H1 (cell line): ENCODE data around the gene UBL4B. TPM values are rescaled to one million over a fixed set of nuclear protein-coding genes. Genes with fewer than 3 reads are reported as not detected.

Source experiments
- CTCF ChIA-PET: fragments of 300-600 bp; sonication (Branson Sonifier 250); formaldehyde crosslinking; loops from one replicate; lab custom pipeline; 2021; ENCODE audit not compliant: partially characterized antibody; lab: Charles Lee
- POLR2A ChIA-PET: fragments of 300-600 bp; sonication (Branson Sonifier 250); formaldehyde crosslinking; loops from one replicate; lab custom pipeline; 2021; ENCODE audit warnings: inconsistent platforms; ENCODE audit not compliant: partially characterized antibody; lab: Charles Lee
- DNase-seq, 2 experiments: peaks; one replicate each; pipeline versions ENCODE4 v3.0.0 to v3.0.0-alpha.2; 2010 to 2022; ENCODE audit warnings: low spot score in 2 of 2, low read depth in 1 of 2, mixed read lengths in 1 of 2
- FAIRE-seq: peaks from 2 replicates; lab custom pipeline; 2011; peaks lifted over from hg19 to GRCh38; lab: Jason Lieb, UNC
- H2AFZ ChIP-seq: 2 replicates; pipeline ENCODE4 v1.8.1; 2012; ENCODE audit warnings: low read length, inconsistent platforms
- H2AK5ac ChIP-seq: 2 replicates; pipeline ENCODE4 v1.6.1; 2013; ENCODE audit warnings: low read depth, low read length
- H2BK120ac ChIP-seq: replicated peaks from 2 replicates; pipeline ENCODE3; 2013; ENCODE audit warnings: low read depth, low read length, inconsistent platforms
- H2BK12ac ChIP-seq: 2 replicates; pipeline ENCODE4 v1.6.1; 2013; ENCODE audit warnings: low read depth, low read length
- H2BK15ac ChIP-seq: 2 replicates; pipeline ENCODE4 v1.6.1; 2013; ENCODE audit warnings: low read length
- H2BK20ac ChIP-seq: 2 replicates; pipeline ENCODE4 v1.6.1; 2013; ENCODE audit warnings: low read length
- H2BK5ac ChIP-seq: 2 replicates; pipeline ENCODE4 v1.6.1; 2013; ENCODE audit warnings: low read depth, low read length
- H3K14ac ChIP-seq: 2 replicates; pipeline ENCODE4 v1.6.1; 2013; ENCODE audit warnings: inconsistent platforms; ENCODE audit not compliant: insufficient read length
- H3K18ac ChIP-seq: 2 replicates; pipeline ENCODE4 v1.6.1; 2013; ENCODE audit warnings: low read length; ENCODE audit errors: extremely low read depth
- H3K23ac ChIP-seq: 2 replicates; pipeline ENCODE4 v1.6.1; 2013; ENCODE audit warnings: inconsistent platforms; ENCODE audit not compliant: insufficient read length
- H3K23me2 ChIP-seq: 2 replicates; pipeline ENCODE4 v1.6.1; 2013; ENCODE audit warnings: low read depth, low read length
- H3K27ac ChIP-seq: 2 replicates; pipeline ENCODE4 v1.6.1; 2011; ENCODE audit warnings: low read depth, low read length, inconsistent platforms
- H3K27me3 ChIP-seq, 4 experiments: replicated peaks in 1 of 4; 1 replicate in 1 of 4; 2 replicates in 3 of 4; pipeline versions ENCODE4 v1.6.1 to v1.8.1; 2011 to 2013; ENCODE audit warnings: low read length in 3 of 4, mild to moderate bottlenecking in 3 of 4, inconsistent platforms in 2 of 4, mixed read lengths in 2 of 4, moderate library complexity in 1 of 4; ENCODE audit not compliant: control insufficient read depth in 3 of 4, insufficient read depth in 3 of 4; ENCODE audit errors: extremely low read depth in 1 of 4
- H3K36me3 ChIP-seq, 4 experiments: 2 replicates each; pipeline versions ENCODE4 v1.6.1 to v1.8.1; 2011 to 2013; ENCODE audit warnings: mild to moderate bottlenecking in 4 of 4, low read length in 3 of 4, moderate library complexity in 2 of 4, control low read depth in 1 of 4, inconsistent platforms in 1 of 4; ENCODE audit not compliant: insufficient read depth in 4 of 4, control insufficient read depth in 2 of 4
- H3K4ac ChIP-seq: replicated peaks from 2 replicates; pipeline ENCODE3; 2013; ENCODE audit warnings: low read length, low read depth, mixed read lengths, inconsistent platforms; ENCODE audit not compliant: insufficient read length
- H3K4me1 ChIP-seq, 4 experiments: replicated peaks in 1 of 4; 1 replicate in 1 of 4; 2 replicates in 3 of 4; pipeline versions ENCODE4 v1.6.1 to v1.8.1; 2011 to 2013; ENCODE audit warnings: low read length in 3 of 4, inconsistent platforms in 2 of 4, mixed read lengths in 1 of 4; ENCODE audit not compliant: insufficient read depth in 4 of 4, control insufficient read depth in 3 of 4
- H3K4me2 ChIP-seq, 2 experiments: 2 replicates each; pipeline versions ENCODE4 v1.6.1 to v1.8.1; 2011 to 2013; ENCODE audit warnings: low read depth in 2 of 2, low read length in 2 of 2, control low read depth in 1 of 2, inconsistent platforms in 1 of 2, mild to moderate bottlenecking in 1 of 2; ENCODE audit not compliant: insufficient read depth in 1 of 2
- H3K4me3 ChIP-seq, 4 experiments: fragments of 200-600, 300-600 bp in 1 of 4; sonication (generic), shearing (Covaris generic), sonication (Bioruptor Twin) in 1 of 4; 2 replicates each; pipeline versions ENCODE4 v1.5.1 to v1.8.1; 2011 to 2016; ENCODE audit warnings: low read length in 4 of 4, low read depth in 3 of 4, control low read depth in 2 of 4, inconsistent platforms in 2 of 4, mild to moderate bottlenecking in 2 of 4, mixed read lengths in 1 of 4, moderate library complexity in 1 of 4; ENCODE audit not compliant: insufficient read depth in 2 of 4; ENCODE audit errors: extremely low read depth in 1 of 4
- H3K56ac ChIP-seq: replicated peaks from 2 replicates; pipeline ENCODE3; 2013; ENCODE audit warnings: low read depth, mild to moderate bottlenecking, mixed read lengths, low read length, inconsistent platforms; ENCODE audit not compliant: insufficient read length
- H3K79me1 ChIP-seq: 2 replicates; pipeline ENCODE4 v1.6.1; 2013; ENCODE audit warnings: low read depth, low read length, control low read depth
- H3K79me2 ChIP-seq, 2 experiments: 2 replicates each; pipeline versions ENCODE4 v1.6.1 to v1.8.1; 2012 to 2013; ENCODE audit warnings: low read length in 2 of 2, mild to moderate bottlenecking in 2 of 2, inconsistent platforms in 1 of 2; ENCODE audit not compliant: insufficient read depth in 2 of 2, control insufficient read depth in 1 of 2
- H3K9ac ChIP-seq, 4 experiments: replicated peaks in 1 of 4; 1 replicate in 1 of 4; 2 replicates in 3 of 4; pipeline versions ENCODE4 v1.6.1 to v1.8.1; 2011 to 2013; ENCODE audit warnings: low read depth in 3 of 4, low read length in 3 of 4, control low read depth in 2 of 4, mild to moderate bottlenecking in 2 of 4, moderate library complexity in 2 of 4, inconsistent platforms in 1 of 4; ENCODE audit errors: extremely low read depth in 1 of 4
- H3K9me3 ChIP-seq, 2 experiments: 2 replicates each; pipeline versions ENCODE4 v1.6.1 to v1.8.1; 2012 to 2013; ENCODE audit warnings: mild to moderate bottlenecking in 2 of 2, moderate library complexity in 2 of 2, control low read depth in 1 of 2, inconsistent platforms in 1 of 2, low read depth in 1 of 2, low read length in 1 of 2, mixed read lengths in 1 of 2; ENCODE audit not compliant: insufficient read depth in 2 of 2
- H4K20me1 ChIP-seq, 2 experiments: replicated peaks in 1 of 2; 2 replicates each; pipeline versions ENCODE3 to v1.8.1; 2011 to 2013; ENCODE audit warnings: inconsistent platforms in 2 of 2, low read length in 2 of 2, mild to moderate bottlenecking in 1 of 2; ENCODE audit not compliant: insufficient read depth in 2 of 2, control insufficient read depth in 1 of 2
- H4K5ac ChIP-seq: 2 replicates; pipeline ENCODE4 v1.6.1; 2013; ENCODE audit warnings: low read length, low read depth, mixed read lengths, inconsistent platforms; ENCODE audit not compliant: insufficient read length
- H4K8ac ChIP-seq: 2 replicates; pipeline ENCODE4 v1.8.0; 2013; ENCODE audit warnings: mild to moderate bottlenecking, moderate library complexity, low read length, inconsistent platforms; ENCODE audit not compliant: insufficient read depth; ENCODE audit errors: extremely low read depth
- H4K91ac ChIP-seq: replicated peaks from 2 replicates; pipeline ENCODE3; 2013; ENCODE audit warnings: low read length, mixed read lengths, inconsistent platforms; ENCODE audit not compliant: insufficient read length
- ASH2L ChIP-seq: fragments of 200-600, 300-600 bp; sonication (generic); IDR thresholded peaks from one replicate; pipeline ENCODE4 v1.7.1; 2017; ENCODE audit warnings: low read length
- BRCA1 ChIP-seq: IDR thresholded peaks from 2 replicates; pipeline ENCODE4 v1.6.1; 2012; ENCODE audit warnings: low read depth, low read length, improper control_type of control experiment
- CHD2 ChIP-seq: IDR thresholded peaks from 2 replicates; pipeline ENCODE4 v1.6.1; 2012; ENCODE audit warnings: low read length, improper control_type of control experiment
- CREB1 ChIP-seq: IDR thresholded peaks from 2 replicates; pipeline ENCODE4 v1.6.1; 2012; ENCODE audit warnings: inconsistent platforms
- JUN ChIP-seq: IDR thresholded peaks from 2 replicates; pipeline ENCODE4 v1.6.1; 2011; ENCODE audit warnings: low read depth, mild to moderate bottlenecking, improper control_type of control experiment, low read length
- NRF1 ChIP-seq: IDR thresholded peaks from 2 replicates; pipeline ENCODE4 v1.6.1; 2011; ENCODE audit warnings: mild to moderate bottlenecking, low read depth, low read length, improper control_type of control experiment
- ZNF274 ChIP-seq: IDR thresholded peaks from 2 replicates; pipeline ENCODE4 v1.7.0; 2012; ENCODE audit warnings: low read length, borderline replicate concordance; ENCODE audit errors: extremely low read depth
- WGBS, 2 experiments: shearing (Covaris generic) in 1 of 2; methylation state at CpG; one replicate each; pipeline versions ENCODE4 v1.1.6 to v1.1.7; 2013 to 2015; ENCODE audit warnings: low lambda C conversion rate in 2 of 2, mixed read lengths in 2 of 2, inconsistent platforms in 1 of 2, low coverage in 1 of 2, missing lambda C conversion rate in 1 of 2; ENCODE audit not compliant: insufficient replicate concordance in 2 of 2, insufficient coverage in 1 of 2, insufficient read length in 1 of 2; ENCODE audit errors: extremely low coverage in 1 of 2, missing lambda C conversion rate in 1 of 2; 5-methylcytosine and 5-hydroxymethylcytosine counted together
- polyA plus RNA-seq, 7 experiments: library from polyadenylated mRNA; depleted of rRNA in 3 of 7; stranded (reverse) in 5 of 7; unstranded in 2 of 7; fragments of >200 nt in 5 of 7; fragments of 200-250 nt in 2 of 7; gene quantifications; 1 replicate in 5 of 7; 2 replicates in 1 of 7; 4 replicates in 1 of 7; pipeline versions ENCODE4 v1.2.1 to v1.2.3, GENCODE V29; 2011 to 2013; ENCODE audit warnings: missing spikeins in 2 of 7, mixed read lengths in 2 of 7
- total RNA-seq: library from RNA; stranded (reverse); fragmentation: NEBNext Ultra II Directional; extraction: Animal tissue kit (Norgen Biotek cat#: 25700); gene quantifications from 2 replicates; pipeline ENCODE4 v1.2.1, GENCODE V29; 2021

UBL4B gene
- total and polyA plus RNA-seq, 2 of the 8 experiments (the other 6 are each of a cell fraction or from before 2014, with no cell fraction given) = 0.11 TPM; not detected in 1

DNA sequence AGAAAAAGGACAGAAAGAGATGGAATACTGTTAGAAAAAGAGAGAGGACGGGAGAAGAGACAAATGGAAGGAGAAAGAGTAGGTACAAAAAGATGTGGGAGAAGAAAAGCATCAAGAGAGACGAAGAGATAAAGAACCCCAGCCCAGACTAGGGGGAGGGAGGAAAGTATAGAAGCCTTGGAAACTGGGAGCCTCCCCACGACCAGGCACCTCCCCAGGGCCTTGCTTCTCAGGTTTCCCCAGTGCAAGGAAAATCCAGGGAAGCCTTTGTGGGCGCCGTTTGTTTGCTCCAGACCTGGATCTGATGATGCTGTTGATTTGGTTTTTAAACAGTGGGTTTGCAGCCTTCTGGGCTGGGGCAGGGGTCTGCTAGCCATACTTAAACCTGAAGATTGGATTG lies 26.6 kb upstream of the UBL4B start:
- H4K91ac ChIP-seq = no peak overlapping the region
- 24% methylated on average over 5 of the region's 5 CpGs; no CpG with 5 or more reads in 1 of the 2 experiments for WGBS, 2 experiments
- H3K56ac ChIP-seq = no peak overlapping the region
- no peak overlapping the region for H2BK12ac ChIP-seq
- DNase-seq (no peak), FAIRE-seq (no peak)
- no peaks in the 10 kb centered on the region for H3K79me2 ChIP-seq
- ChIA-PET POLR2A (interaction anchor here (1.3 kb wide), 1 partner anchor 28 kb away, joined by 3 read pairs; no protein-coding TSS in a partner anchor), CTCF (interaction anchor here (0.6 to 52.4 kb wide), 4 partner anchors 21 to 61 kb away, joined by 3 to 1450 read pairs (median 424); partner anchors contain the start of genes ALX3, STRIP1 and UBL4B)
- no peak overlapping the region for H3K27ac ChIP-seq
- peaks cover 0 to 7% (median 0%) of the 10 kb centered on the region in 4 experiments; a peak in 1 of 8 replicates for H3K36me3 ChIP-seq
- no peaks in the 10 kb centered on the region for H3K79me1 ChIP-seq
- TF ChIP-seq CHD2 = no peak
- no peak for TF ChIP-seq CREB1
- no peak for TF ChIP-seq ZNF274
- TF ChIP-seq JUN = no peak
- TF ChIP-seq NRF1 = no peak
- TF ChIP-seq BRCA1 = no peak
- TF ChIP-seq ASH2L = no peak
- no peak overlapping the region for H2BK120ac ChIP-seq
- peaks cover 53 to 77% (median 65%) of the 10 kb centered on the region in 4 experiments for H3K27me3 ChIP-seq
- no peak overlapping the region for H2BK5ac ChIP-seq
- no peak overlapping the region for H2BK20ac ChIP-seq
- no peak overlapping the region for H3K14ac ChIP-seq
- H3K4me1 ChIP-seq = peaks cover 0 to 22% (median 11%) of the 10 kb centered on the region in 4 experiments; a peak in 6 of 7 replicates
- no peak overlapping the region for H2AFZ ChIP-seq
- no peak overlapping the region for H3K4me3 ChIP-seq
- H4K5ac ChIP-seq = no peak overlapping the region
- no peak overlapping the region for H2AK5ac ChIP-seq
- no peak overlapping the region for H4K8ac ChIP-seq
- H4K20me1 ChIP-seq = peaks cover 2 to 7% of the 10 kb centered on the region in 2 experiments
- no peaks in the 10 kb centered on the region for H3K9me3 ChIP-seq
- H3K9ac ChIP-seq = no peak overlapping the region
- H3K18ac ChIP-seq = no peak overlapping the region
- no peak overlapping the region for H3K23ac ChIP-seq
- no peak overlapping the region for H2BK15ac ChIP-seq
- H3K23me2 ChIP-seq = peaks cover 8% of the 10 kb centered on the region; the same call in 1 of the 2 replicates
- H3K4me2 ChIP-seq = no peak overlapping the region
- no peak overlapping the region for H3K4ac ChIP-seq
